Adrenal gland (tissue), 12 donors: ENCODE results near the gene CELA3B. TPM values are rescaled to one million over a fixed set of nuclear protein-coding genes. Genes with fewer than 3 reads are reported as not detected.
A peak's percentile ranks its signal among the peaks of the same experiment; 100 is the strongest.
"Not testable (repeated sequence)": the region's sequence is repeated elsewhere in the genome, so short reads cannot be mapped to it uniquely, and the experiment has no call there.

Experiments used
- DNase-seq, 7 donors: peaks; one replicate each; pipeline ENCODE4 v3.0.0-alpha.2; 2019 to 2020
- H3K27ac ChIP-seq, 5 donors: fragments of 200-600 bp; sonication (generic) in 4 of 5; 1 replicate in 3 of 5; 2 replicates in 2 of 5; pipeline versions ENCODE4 v1.5.1 to v1.8.0; 2016 to 2020; ENCODE audit warnings: mild to moderate bottlenecking in 1 of 5
- H3K27me3 ChIP-seq: fragments of 200-600 bp; 2 replicates; pipeline ENCODE4 v1.8.0; 2021
- H3K36me3 ChIP-seq, 2 donors: fragments of 200-600 bp; replicated peaks in 1 of 2; 1 replicate in 1 of 2; 2 replicates in 1 of 2; pipeline versions ENCODE4 v1.5.1 to v1.8.0; 2018 to 2022
- H3K4me1 ChIP-seq, 2 donors: fragments of 200-600 bp; replicated peaks in 1 of 2; 1 replicate in 1 of 2; 2 replicates in 1 of 2; pipeline versions ENCODE4 v1.5.1 to v1.8.0; 2018 to 2021
- H3K4me3 ChIP-seq, 4 donors: fragments of 200-600 bp; sonication (generic) in 3 of 4; one replicate each; pipeline ENCODE4 v1.5.1; 2016 to 2018
- H3K9me3 ChIP-seq, 3 donors: fragments of 200-600 bp; sonication (generic) in 1 of 3; replicated peaks in 1 of 3; 1 replicate in 2 of 3; 2 replicates in 1 of 3; pipeline versions ENCODE4 v1.5.1 to v1.8.0; 2016 to 2021
- POLR2A ChIP-seq, 2 donors: fragments of 450-650 bp; IDR thresholded peaks; one replicate each; pipeline ENCODE4 v1.6.1; 2017; ENCODE audit warnings: antibody characterized with exemption in 2 of 2, mild to moderate bottlenecking in 2 of 2, moderate library complexity in 1 of 2
- WGBS, 4 donors: extraction: QIAGEN DNeasy Blood & Tissue Kit in 2 of 4; methylation state at CpG; one replicate each; pipeline versions ENCODE4 v1.1.5 to v1.1.7; 2013 to 2017; 5-methylcytosine and 5-hydroxymethylcytosine counted together
- intact Hi-C, 2 donors: fragments of 100-400 bp; cut with DNase I; formaldehyde crosslinking; loops; one replicate each; pipeline versions ENCODE4 v1.14.1 to v1.15.0; 2022 to 2023
- polyA plus RNA-seq, 3 donors: library from polyadenylated mRNA; stranded (reverse); fragments of 200-250 nt in 2 of 3; fragments of 350-450 nt in 1 of 3; fragmentation: Illumina TruSeq in 1 of 3; extraction: RNeasy Lipid Tissue Mini Kit (QIAGEN cat#74804) in 1 of 3; gene quantifications; one replicate each; pipeline ENCODE4 v1.2.3, GENCODE V29; 2013 to 2014
- total RNA-seq, 9 donors: library from RNA; depleted of rRNA in 4 of 9; stranded (reverse); fragments of >200 nt in 4 of 9; fragments of 120-200 nt in 1 of 9; fragmentation: NEBNext Ultra II Directional in 1 of 9; extraction: Animal tissue kit (Norgen Biotek cat#: 25700) in 1 of 9; gene quantifications; one replicate each; pipeline versions ENCODE4 v1.1.0 to v1.2.4, GENCODE V29; 2013 to 2023
- TF ChIP-seq, protein P1 (sequence below), 6 experiments: fragments of 450-650 bp in 4 of 6; fragments of 200-600 bp in 2 of 6; sonication (generic) in 1 of 6; IDR thresholded peaks; 1 replicate in 5 of 6; 2 replicates in 1 of 6; pipeline versions ENCODE4 v1.5.1 to v1.8.0; 2016 to 2021; ENCODE audit warnings: antibody characterized with exemption in 6 of 6, mild to moderate bottlenecking in 2 of 6, moderate library complexity in 1 of 6
- donor health status: healthy with polysubstance abuse.
- donor health status: Bipolar disorder and iron deficiency.
- donor health status: DM: yes; HTN: yes; CAD: no.
- donor health status: DM: no; HTN: no; CAD: no.
- donor health status: DM: no; HTN: no; CAD: no.
- donor health status: DM: yes; HTN: yes; CAD: no.

CELA3B gene
- total and polyA plus RNA-seq, 12 donors: 0.80 to 7.0 (median 0.84) TPM; not detected in 7

DNA sequence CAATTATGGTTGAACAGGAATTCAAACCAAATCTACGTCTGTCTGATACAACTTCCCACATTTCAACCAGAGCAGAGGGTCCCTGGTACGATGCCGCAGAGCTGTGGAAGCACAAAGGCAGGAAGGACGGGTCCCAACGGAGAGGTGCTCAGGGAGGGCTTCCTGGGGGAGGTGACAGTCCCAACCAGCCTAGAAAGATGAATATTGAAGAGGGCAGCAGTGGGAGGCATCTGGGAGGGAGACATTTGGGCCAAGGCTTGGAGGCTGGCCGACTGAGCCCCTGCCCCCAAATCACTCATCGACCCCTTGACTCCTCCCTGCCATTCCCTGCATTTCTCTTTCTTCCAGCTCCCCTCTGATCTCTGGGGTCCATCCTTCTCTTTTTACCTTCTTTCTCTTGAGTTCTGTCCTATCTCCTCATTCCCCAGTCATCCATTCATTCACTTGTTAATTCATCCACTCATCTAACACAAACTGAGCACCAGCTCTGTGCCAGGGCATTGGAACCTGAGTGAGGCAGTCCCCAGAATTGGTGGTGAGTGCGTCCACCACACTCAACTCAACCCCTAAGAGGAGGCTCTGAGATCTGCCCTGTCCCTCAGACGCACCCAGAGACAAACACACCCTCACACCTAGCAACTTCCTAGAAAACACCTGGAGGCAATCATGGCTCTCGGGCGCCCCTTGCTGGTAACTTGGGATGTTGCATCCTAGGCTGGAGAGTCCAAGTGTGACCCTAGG is 13.2 kb upstream of the CELA3B start:
- Histone ChIP-seq H3K27me3 (no peaks in the 10 kb centered on the region), H3K4me1 (no peaks in the 10 kb centered on the region), H3K36me3 (no peaks in the 10 kb centered on the region), H3K4me3 (no peak overlapping the region), H3K27ac (no peak overlapping the region), H3K9me3 (no peaks in the 10 kb centered on the region)
- TF ChIP-seq, protein P1, sequence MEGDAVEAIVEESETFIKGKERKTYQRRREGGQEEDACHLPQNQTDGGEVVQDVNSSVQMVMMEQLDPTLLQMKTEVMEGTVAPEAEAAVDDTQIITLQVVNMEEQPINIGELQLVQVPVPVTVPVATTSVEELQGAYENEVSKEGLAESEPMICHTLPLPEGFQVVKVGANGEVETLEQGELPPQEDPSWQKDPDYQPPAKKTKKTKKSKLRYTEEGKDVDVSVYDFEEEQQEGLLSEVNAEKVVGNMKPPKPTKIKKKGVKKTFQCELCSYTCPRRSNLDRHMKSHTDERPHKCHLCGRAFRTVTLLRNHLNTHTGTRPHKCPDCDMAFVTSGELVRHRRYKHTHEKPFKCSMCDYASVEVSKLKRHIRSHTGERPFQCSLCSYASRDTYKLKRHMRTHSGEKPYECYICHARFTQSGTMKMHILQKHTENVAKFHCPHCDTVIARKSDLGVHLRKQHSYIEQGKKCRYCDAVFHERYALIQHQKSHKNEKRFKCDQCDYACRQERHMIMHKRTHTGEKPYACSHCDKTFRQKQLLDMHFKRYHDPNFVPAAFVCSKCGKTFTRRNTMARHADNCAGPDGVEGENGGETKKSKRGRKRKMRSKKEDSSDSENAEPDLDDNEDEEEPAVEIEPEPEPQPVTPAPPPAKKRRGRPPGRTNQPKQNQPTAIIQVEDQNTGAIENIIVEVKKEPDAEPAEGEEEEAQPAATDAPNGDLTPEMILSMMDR (IDR thresholded peaks at IDR 0.05): peak; percentile 90 to 94 (median 92)
- no peak for TF ChIP-seq POLR2A (IDR thresholded peaks at IDR 0.05)
- DNase-seq: peak; percentile 70 to 93 (median 82)
- 45 to 56% (median 48%) methylated on average over 10 to 11 of the region's 11 CpGs for WGBS, 4 donors
- intact Hi-C loops: loop anchor here in 1 of 2 donors (10.0 kb wide), 1 partner anchor 99 kb away; no protein-coding TSS in a partner anchor

DNA sequence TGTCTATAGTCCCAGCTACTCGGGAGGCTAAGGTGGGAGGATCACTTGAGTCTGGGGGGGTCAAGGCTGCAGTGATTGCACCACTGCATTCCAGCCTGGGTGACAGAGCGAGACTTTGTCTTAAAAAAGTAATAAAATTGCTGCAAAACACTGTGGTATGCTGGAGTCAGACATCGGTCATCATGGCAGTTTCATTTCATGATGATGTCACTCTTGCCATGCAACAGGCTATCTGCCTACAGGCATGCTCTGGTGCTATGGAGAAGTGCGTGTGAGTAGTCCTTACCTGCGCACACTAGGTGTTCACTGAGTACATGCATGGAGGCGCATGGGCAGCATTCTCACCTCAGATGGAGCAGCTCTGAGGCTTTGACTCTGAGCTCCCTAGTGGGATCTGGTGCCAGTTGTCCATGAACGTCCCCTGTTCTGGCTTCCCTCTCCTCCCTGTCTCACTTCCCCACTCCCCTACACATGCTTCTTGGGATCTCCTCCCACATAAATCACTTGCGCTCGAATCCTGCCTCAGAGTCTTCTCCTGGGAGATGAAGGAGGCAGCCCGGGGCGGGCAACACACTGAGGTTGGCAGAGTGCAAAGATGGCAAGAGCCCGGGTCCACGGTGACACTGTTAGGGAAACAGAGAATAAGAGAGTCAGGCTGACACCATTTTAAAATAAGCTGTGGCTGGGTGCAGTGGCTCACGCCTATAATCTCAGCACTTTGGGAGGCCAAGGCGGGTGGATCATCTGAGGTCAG is 10.4 kb upstream of the CELA3B start:
- Histone ChIP-seq H3K9me3 (no peaks in the 10 kb centered on the region), H3K27ac (no peak overlapping the region), H3K36me3 (no peaks in the 10 kb centered on the region), H3K27me3 (no peaks in the 10 kb centered on the region), H3K4me3 (no peak overlapping the region), H3K4me1 (no peaks in the 10 kb centered on the region)
- DNase-seq: no peak
- intact Hi-C loops: loop anchor here in 1 of 2 donors (10.0 kb wide), 1 partner anchor 102 kb away; no protein-coding TSS in a partner anchor
- WGBS, 4 donors: 81 to 87% (median 83%) methylated on average over 12 to 15 of the region's 15 CpGs
- no peak for TF ChIP-seq POLR2A (IDR thresholded peaks at IDR 0.05)
- TF ChIP-seq, protein P1 (IDR thresholded peaks at IDR 0.05): no peak

DNA sequence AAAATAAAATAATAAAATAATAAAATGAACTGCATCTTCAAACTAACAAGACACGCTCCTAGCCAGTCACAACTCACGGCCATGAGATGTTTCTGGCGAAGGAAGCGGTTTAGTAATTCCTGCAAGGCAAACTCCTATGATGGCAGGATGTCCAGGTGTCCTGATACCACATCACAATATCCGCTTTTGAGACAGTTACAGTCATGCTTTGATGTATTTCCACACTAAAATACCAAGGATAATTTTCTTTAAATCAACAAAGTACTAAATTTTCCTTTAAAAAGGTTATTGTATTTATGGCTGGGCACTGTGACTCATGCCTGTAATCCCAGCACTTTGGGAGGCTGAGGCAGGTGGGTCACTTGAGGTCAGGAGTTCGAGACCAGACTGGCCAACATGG is 9.6 kb upstream of the CELA3B start:
- not testable (repeated sequence) for H3K9me3 ChIP-seq, H3K36me3 ChIP-seq, DNase-seq, H3K4me1 ChIP-seq, H3K27me3 ChIP-seq, H3K4me3 ChIP-seq, H3K27ac ChIP-seq
- WGBS, 4 donors: 83 to 92% (median 88%) methylated on average over 5 to 6 of the region's 6 CpGs
- intact Hi-C loops: loop anchor here in 1 of 2 donors (10.0 kb wide), 1 partner anchor 102 kb away; no protein-coding TSS in a partner anchor

DNA sequence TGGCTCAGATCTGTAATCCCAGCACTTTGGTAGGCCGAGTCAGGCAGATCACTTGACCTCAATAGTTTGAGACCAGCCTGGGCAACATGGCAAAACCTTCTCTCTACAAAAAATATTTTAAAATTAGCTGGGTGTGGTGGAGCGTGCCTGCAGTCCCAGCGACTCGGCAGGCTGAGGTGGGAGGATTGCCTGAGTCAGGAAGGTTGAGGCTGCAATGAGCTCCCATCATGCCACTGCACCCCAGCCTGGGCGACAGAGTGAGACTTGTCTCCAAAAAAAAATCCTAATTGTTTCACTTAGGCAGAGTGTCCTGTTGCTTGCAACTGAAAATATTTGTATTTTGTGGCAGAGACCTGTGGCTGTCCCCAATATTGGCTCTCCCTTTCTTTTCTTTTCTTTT is 7.8 kb upstream of the CELA3B start:
- H3K4me3 ChIP-seq, H3K9me3 ChIP-seq, H3K4me1 ChIP-seq, DNase-seq, H3K27me3 ChIP-seq, H3K27ac ChIP-seq, H3K36me3 ChIP-seq: not testable (repeated sequence)
- 78 to 98% (median 81%) methylated on average over 5 of the region's 5 CpGs for WGBS, 4 donors
- intact Hi-C loops: loop anchor here in 1 of 2 donors (10.0 kb wide), 1 partner anchor 104 kb away; no protein-coding TSS in a partner anchor

DNA sequence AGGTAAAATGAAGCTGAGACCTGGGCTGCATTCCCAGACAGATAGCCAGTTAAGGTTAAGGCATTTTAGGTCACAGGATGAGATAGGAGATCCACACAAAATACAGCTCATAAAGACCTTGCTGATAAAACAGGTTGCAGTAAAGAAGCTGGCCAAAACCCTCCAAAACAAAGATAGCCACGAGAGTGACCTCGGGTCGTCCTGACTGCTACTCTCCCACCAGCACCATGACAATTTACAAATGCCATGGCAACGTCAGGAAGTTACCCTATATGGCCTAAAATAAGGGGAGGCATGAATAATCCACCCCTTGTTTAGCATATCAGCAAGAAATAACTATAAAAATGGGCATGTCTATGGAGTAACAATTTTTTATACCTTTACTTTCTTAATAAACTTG is 6.3 kb upstream of the CELA3B start:
- intact Hi-C loops: not testable (repeated sequence)
- WGBS, 4 donors: 21 to 26% (median 23%) methylated on average over 4 of the region's 4 CpGs

DNA sequence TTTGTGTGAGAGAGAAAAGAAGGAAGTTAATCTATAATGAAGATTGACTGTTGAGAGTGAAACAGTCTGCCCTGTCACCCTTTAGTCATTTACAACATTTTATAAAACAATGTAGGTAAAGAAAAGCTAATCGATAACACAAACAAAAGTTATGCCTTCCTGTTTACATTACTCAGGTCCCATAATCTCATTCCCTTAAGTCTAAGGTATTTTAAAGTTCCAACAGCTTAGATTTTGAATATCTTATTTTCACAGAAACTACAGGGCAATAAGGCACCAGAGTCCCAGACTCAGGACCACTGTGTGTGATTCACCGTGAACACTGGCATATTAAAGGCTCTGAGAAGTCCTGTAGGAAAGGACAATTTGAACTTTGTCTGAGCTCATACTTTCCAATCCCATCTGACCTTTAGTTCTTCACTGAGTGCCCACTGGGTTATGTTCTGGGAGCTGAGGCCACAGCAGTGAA is 3.8 kb upstream of the CELA3B start:
- DNase-seq, H3K36me3 ChIP-seq, H3K4me1 ChIP-seq, intact Hi-C loops, H3K9me3 ChIP-seq, H3K4me3 ChIP-seq, H3K27ac ChIP-seq, H3K27me3 ChIP-seq: not testable (repeated sequence)
- WGBS, 4 donors: 59 to 68% (median 63%) methylated on average over 2 of the region's 2 CpGs

More for the DNA sequence above, 6.3 kb upstream of the CELA3B start:
- H3K4me3 ChIP-seq, H3K4me1 ChIP-seq, H3K36me3 ChIP-seq, H3K9me3 ChIP-seq, H3K27me3 ChIP-seq: not testable (repeated sequence)
- peak overlapping the region in 2 of 5 donors; percentile 19 to 22 for H3K27ac ChIP-seq
- peak in 4 of 7 donors; percentile 40 to 79 (median 59) for DNase-seq

DNA sequence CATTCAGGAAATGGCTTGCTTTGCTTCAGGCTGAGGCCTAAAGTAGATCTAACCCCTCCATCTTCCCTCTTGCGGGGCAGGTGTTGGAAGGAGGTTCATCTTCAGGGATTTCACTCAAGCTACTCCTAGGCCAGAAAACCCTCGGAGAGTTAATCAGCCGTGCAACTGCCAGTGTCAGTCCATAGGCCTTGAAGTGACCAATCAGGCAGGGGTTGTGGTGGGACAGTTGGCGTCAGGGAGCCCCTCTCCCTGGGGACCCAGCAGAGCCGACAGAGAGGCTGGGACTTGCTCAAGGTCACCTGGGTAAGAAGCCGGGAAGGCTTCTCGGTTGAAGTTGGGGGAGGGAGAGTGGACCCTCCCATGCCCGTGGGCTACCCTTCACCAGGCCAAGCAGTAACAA is 2.9 kb upstream of the CELA3B start:
- H3K27me3 ChIP-seq, H3K4me3 ChIP-seq, intact Hi-C loops, H3K9me3 ChIP-seq, H3K27ac ChIP-seq, H3K36me3 ChIP-seq, H3K4me1 ChIP-seq, DNase-seq: not testable (repeated sequence)
- 43 to 73% (median 65%) methylated on average over 6 to 8 of the region's 8 CpGs for WGBS, 4 donors

DNA sequence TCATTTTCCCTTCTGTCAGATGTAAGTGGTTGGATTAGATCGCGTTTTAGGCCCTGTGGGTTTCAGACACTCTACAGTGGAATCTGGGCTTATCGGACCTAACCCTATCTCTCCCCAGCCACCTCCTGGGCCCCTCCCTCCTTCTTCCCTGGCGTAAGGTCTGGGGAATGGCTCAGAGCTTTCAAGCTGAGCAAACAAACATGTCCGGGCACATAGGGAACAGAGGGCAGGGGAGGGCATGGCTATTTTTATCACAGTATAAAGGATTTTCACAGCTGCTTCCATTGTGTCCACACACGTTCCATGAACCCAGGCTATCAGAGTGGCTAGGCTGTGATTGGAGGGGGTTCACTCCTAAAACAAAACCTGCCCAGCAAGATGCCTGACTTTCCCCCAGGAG is 2.1 kb upstream of the CELA3B start:
- H3K27me3 ChIP-seq, intact Hi-C loops, H3K9me3 ChIP-seq, H3K4me3 ChIP-seq, H3K36me3 ChIP-seq, H3K27ac ChIP-seq, H3K4me1 ChIP-seq: not testable (repeated sequence)
- DNase-seq: peak in 2 of 7 donors; percentile 25 to 42
- WGBS, 4 donors: 47 to 57% (median 57%) methylated on average over 5 to 6 of the region's 6 CpGs
